Hepatocyte (in vitro differentiated cells): Measurements from ENCODE around the gene NPTX1. TPM values are rescaled to one million over a fixed set of nuclear protein-coding genes. Genes with fewer than 3 reads are reported as not detected.

Experiments
- DNase-seq: peaks from one replicate; pipeline ENCODE4 v3.0.0-alpha.2; 2016; ENCODE audit warnings: low spot score
- H2AFZ ChIP-seq: fragments of 200-600 bp; sonication (generic); 2 replicates; pipeline ENCODE4 v1.6.0; 2016; ENCODE audit warnings: antibody characterized with exemption, mild to moderate bottlenecking
- H3K27ac ChIP-seq: fragments of 200-600 bp; sonication (generic); 2 replicates; pipeline ENCODE4 v1.5.1; 2016; ENCODE audit warnings: mild to moderate bottlenecking
- H3K27me3 ChIP-seq: fragments of 200-600 bp; sonication (generic); 2 replicates; pipeline ENCODE4 v1.6.1; 2016
- H3K36me3 ChIP-seq: fragments of 200-600 bp; sonication (generic); replicated peaks from 2 replicates; pipeline ENCODE4 v1.5.1; 2016; ENCODE audit warnings: low read depth; ENCODE audit not compliant: insufficient read depth
- H3K4me1 ChIP-seq: fragments of 200-600 bp; sonication (generic); 2 replicates; pipeline ENCODE4 v1.5.1; 2016; ENCODE audit warnings: mild to moderate bottlenecking, moderate library complexity; ENCODE audit not compliant: insufficient read depth
- H3K4me2 ChIP-seq: fragments of 200-600 bp; sonication (generic); 2 replicates; pipeline ENCODE4 v1.6.0; 2016
- H3K4me3 ChIP-seq: fragments of 200-600 bp; sonication (generic); 2 replicates; pipeline ENCODE4 v1.5.1; 2016; ENCODE audit warnings: mild to moderate bottlenecking
- H3K79me2 ChIP-seq: fragments of 200-600 bp; sonication (generic); 2 replicates; pipeline ENCODE4 v1.6.0; 2017; ENCODE audit warnings: mild to moderate bottlenecking
- H3K9me2 ChIP-seq: fragments of 200-600 bp; sonication (generic); replicated peaks from 2 replicates; pipeline ENCODE4 v1.6.0; 2017; ENCODE audit warnings: mild to moderate bottlenecking; ENCODE audit not compliant: insufficient read depth
- H3K9me3 ChIP-seq: fragments of 200-600 bp; sonication (generic); 2 replicates; pipeline ENCODE4 v1.5.1; 2016; ENCODE audit warnings: low read depth, mild to moderate bottlenecking
- H4K20me1 ChIP-seq: fragments of 200-600 bp; sonication (generic); 2 replicates; pipeline ENCODE4 v1.6.0; 2016; ENCODE audit warnings: mild to moderate bottlenecking; ENCODE audit not compliant: insufficient read depth, poor library complexity, severe bottlenecking
- CTCF ChIP-seq: fragments of 200-600 bp; sonication (generic); IDR thresholded peaks from 2 replicates; pipeline ENCODE4 v1.5.1; 2016; ENCODE audit warnings: antibody characterized with exemption, mild to moderate bottlenecking; ENCODE audit not compliant: poor library complexity
- EZH2 ChIP-seq: fragments of 200-600 bp; sonication (generic); IDR thresholded peaks from 2 replicates; pipeline ENCODE4 v1.6.1; 2016; ENCODE audit warnings: antibody characterized with exemption, mild to moderate bottlenecking, borderline replicate concordance
- EZH2phosphoT487 ChIP-seq: fragments of 200-600 bp; sonication (generic); IDR thresholded peaks from one replicate; pipeline ENCODE4 v1.6.1; 2018; ENCODE audit warnings: antibody characterized with exemption, mild to moderate bottlenecking, low read depth, moderate library complexity; ENCODE audit not compliant: unreplicated experiment, severe bottlenecking
- WGBS: methylation state at CpG from one replicate; pipeline ENCODE4 v1.1.6; 2016; ENCODE audit warnings: low lambda C conversion rate; ENCODE audit errors: missing lambda C conversion rate; 5-methylcytosine and 5-hydroxymethylcytosine counted together
- polyA plus RNA-seq: library from polyadenylated mRNA; unstranded; fragments of >200 nt; fragmentation: Nextera tagmentation; extraction: Ambion mirVana; gene quantifications from 2 replicates; pipeline ENCODE4 v1.2.1, GENCODE V29; 2016
- total RNA-seq: library from RNA; depleted of rRNA; stranded (reverse); fragments of >200 nt; gene quantifications from 2 replicates; pipeline ENCODE4 v1.2.3, GENCODE V29; 2014

NPTX1 gene
- total and polyA plus RNA-seq, 2 experiments from 2014 or later, result 0.70 to 2.1 TPM

GRCh38 chr17:80424261-80424660 is 52.1 kb downstream of the NPTX1 start:
- no peaks in the 10 kb centered on the region for H4K20me1 ChIP-seq
- H3K27ac ChIP-seq, result no peak overlapping the region
- no peak for DNase-seq
- H3K4me2 ChIP-seq, result no peak overlapping the region
- H3K79me2 ChIP-seq, result no peaks in the 10 kb centered on the region
- no peak overlapping the region for H3K4me3 ChIP-seq
- 96% methylated on average over 8 of the region's 8 CpGs for WGBS
- TF ChIP-seq EZH2phosphoT487 (no peak), CTCF (no peak), EZH2 (no peak)
- H3K4me1 ChIP-seq, result no peaks in the 10 kb centered on the region
- no peaks in the 10 kb centered on the region for H3K9me3 ChIP-seq
- no peaks in the 10 kb centered on the region for H3K36me3 ChIP-seq
- H3K27me3 ChIP-seq, result no peaks in the 10 kb centered on the region
- no peaks in the 10 kb centered on the region for H3K9me2 ChIP-seq
- no peak overlapping the region for H2AFZ ChIP-seq

- Histone ChIP-seq H3K4me2 (no peak overlapping the region), H3K9me2 (no peaks in the 10 kb centered on the region), H2AFZ (no peak overlapping the region), H3K36me3 (no peaks in the 10 kb centered on the region), H3K79me2 (no peaks in the 10 kb centered on the region), H3K27ac (no peak overlapping the region), H3K4me3 (no peak overlapping the region), H3K27me3 (no peaks in the 10 kb centered on the region), H3K9me3 (no peaks in the 10 kb centered on the region), H3K4me1 (no peaks in the 10 kb centered on the region), H4K20me1 (no peaks in the 10 kb centered on the region)
- no peak for DNase-seq
- TF ChIP-seq EZH2phosphoT487 (no peak), EZH2 (no peak), CTCF (no peak)
- WGBS, result 85% methylated on average over 12 of the region's 13 CpGs
Observed at GRCh38 chr17:80423536-80424225, 52.7 kb downstream of the NPTX1 start.

- Histone ChIP-seq H3K36me3 (no peaks in the 10 kb centered on the region), H4K20me1 (no peaks in the 10 kb centered on the region), H3K4me2 (no peak overlapping the region), H3K79me2 (no peaks in the 10 kb centered on the region), H3K4me3 (no peak overlapping the region), H3K9me3 (no peaks in the 10 kb centered on the region), H3K4me1 (no peaks in the 10 kb centered on the region), H3K9me2 (no peaks in the 10 kb centered on the region), H3K27me3 (no peaks in the 10 kb centered on the region), H2AFZ (no peak overlapping the region), H3K27ac (no peak overlapping the region)
- DNase-seq, result no peak
- TF ChIP-seq EZH2phosphoT487, result no peak
- no peak for TF ChIP-seq EZH2
- no peak for TF ChIP-seq CTCF
- WGBS, result 95% methylated on average over 20 of the region's 20 CpGs
Observed at GRCh38 chr17:80422981-80423380, 53.4 kb downstream of the NPTX1 start.
